Muscle of leg (tissue), 11 donors: Measurements from ENCODE around the gene PPP1R12C. TPM values are rescaled to one million over a fixed set of nuclear protein-coding genes. Genes with fewer than 3 reads are reported as not detected.
"Not testable (repeated sequence)": the region's sequence is repeated elsewhere in the genome, so short reads cannot be mapped to it uniquely, and the experiment has no call there.

ENCODE experiments used
- DNase-seq: peaks from one replicate; pipeline ENCODE4 v3.0.0; 2013
- H3K27ac ChIP-seq: one replicate; pipeline ENCODE4 v1.5.1; 2013; ENCODE audit warnings: mild to moderate bottlenecking, low read length, control low read depth
- H3K27me3 ChIP-seq: one replicate; pipeline ENCODE4 v1.6.1; 2013; ENCODE audit warnings: low read length; ENCODE audit not compliant: control insufficient read depth, insufficient read depth
- H3K36me3 ChIP-seq: one replicate; pipeline ENCODE4 v1.6.1; 2013; ENCODE audit warnings: low read length; ENCODE audit not compliant: control insufficient read depth, insufficient read depth
- H3K4me1 ChIP-seq: one replicate; pipeline ENCODE4 v1.6.1; 2013; ENCODE audit warnings: low read length; ENCODE audit not compliant: control insufficient read depth, insufficient read depth
- H3K4me3 ChIP-seq: one replicate; pipeline ENCODE4 v1.5.1; 2013; ENCODE audit warnings: low read length, control low read depth
- H3K9me3 ChIP-seq: replicated peaks from 2 replicates; pipeline ENCODE4 v1.6.1; 2013; ENCODE audit warnings: low read depth, low read length; ENCODE audit not compliant: control insufficient read depth
- WGBS: methylation state at CpG from one replicate; pipeline ENCODE4 v1.1.5; 2013; ENCODE audit warnings: missing lambda C conversion rate; ENCODE audit not compliant: insufficient coverage; 5-methylcytosine and 5-hydroxymethylcytosine counted together
- polyA plus RNA-seq, 8 donors: library from polyadenylated mRNA; unstranded; fragments of 120-200 nt; gene quantifications; one replicate each; pipeline versions ENCODE4 v1.2.1 to v1.2.3, GENCODE V29; 2013; ENCODE audit warnings: inconsistent platforms in 1 of 8, low replicate concordance in 1 of 8; ENCODE audit not compliant: insufficient read length in 8 of 8, insufficient read depth in 1 of 8
- total RNA-seq: library from RNA; stranded (reverse); fragments of 120-200 nt; gene quantifications from one replicate; pipeline ENCODE4 v1.2.4, GENCODE V29; 2013

Gene PPP1R12C
- total and polyA plus RNA-seq, 9 donors, result 59.4 to 106 (median 90.2) TPM

DNA sequence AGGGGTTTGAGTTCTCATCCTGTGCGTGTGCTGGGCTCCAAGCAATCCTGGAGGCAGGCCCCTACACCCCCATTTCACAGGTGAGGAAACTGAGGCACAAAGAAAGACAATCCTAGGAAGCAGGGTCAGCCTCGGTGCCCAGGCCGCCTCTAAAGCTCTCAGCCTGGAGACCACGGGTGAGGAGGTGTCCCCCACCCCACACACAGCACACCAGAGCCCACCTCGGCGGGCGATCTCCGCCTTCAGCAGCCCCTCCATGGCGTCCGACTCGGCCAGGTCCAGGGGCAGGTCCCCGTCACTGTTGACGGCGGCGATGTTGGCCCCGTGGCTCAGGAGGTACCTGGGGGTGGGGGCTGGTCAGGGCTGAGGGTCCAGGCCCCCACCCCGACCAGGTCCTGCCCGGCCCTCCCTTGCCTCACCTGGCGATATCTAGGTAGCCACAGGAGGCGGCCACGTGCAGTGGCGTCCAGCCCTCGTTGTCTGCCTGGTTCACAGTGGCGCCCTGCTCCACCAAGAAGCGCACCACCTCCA is 5.1 kb downstream of the PPP1R12C start:
- H3K4me3 ChIP-seq, result no peak overlapping the region
- H3K27me3 ChIP-seq, result no peaks in the 10 kb centered on the region
- peaks cover 47% of the 10 kb centered on the region for H3K4me1 ChIP-seq
- peak overlapping the region; percentile 94 for H3K27ac ChIP-seq
- no peaks in the 10 kb centered on the region for H3K9me3 ChIP-seq
- H3K36me3 ChIP-seq, result peaks cover 40% of the 10 kb centered on the region
- DNase-seq, result no peak
- 89% methylated on average over 22 of the region's 25 CpGs for WGBS

DNA sequence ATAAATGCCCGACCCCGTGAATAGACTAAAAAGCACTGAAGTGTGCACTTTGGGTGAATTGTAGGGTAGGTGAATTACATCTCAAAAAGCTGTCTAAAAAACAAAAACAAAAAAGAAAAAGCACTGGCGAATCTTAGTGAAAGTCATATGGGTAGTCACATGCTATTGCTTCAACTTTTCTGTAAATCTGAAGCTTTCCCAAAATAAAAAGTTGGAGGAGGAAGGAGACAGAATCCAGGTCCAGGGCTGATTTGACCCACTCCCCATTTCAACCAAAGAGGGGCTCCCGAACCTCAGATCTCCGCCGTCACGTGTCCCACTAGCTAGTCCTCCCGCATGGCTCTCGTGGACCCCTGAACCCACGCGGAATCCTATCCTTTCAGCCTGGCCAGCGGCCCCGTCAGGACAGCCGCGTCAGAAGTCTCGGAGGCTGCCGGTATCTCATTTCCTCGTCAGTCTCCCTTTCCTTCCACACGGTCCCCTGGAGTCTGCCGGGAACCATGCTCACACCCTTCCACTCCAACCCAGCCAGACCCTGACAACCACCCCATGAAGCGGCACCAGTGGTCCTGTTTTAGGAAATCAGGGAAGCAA is 6.1 kb downstream of the PPP1R12C start:
- 62% methylated on average over 15 of the region's 21 CpGs for WGBS

GRCh38 chr19:55109527-55110291 is 7.7 kb downstream of the PPP1R12C start:
- 88% methylated on average over 19 of the region's 20 CpGs for WGBS
- no peak overlapping the region for H3K27ac ChIP-seq
- no peaks in the 10 kb centered on the region for H3K9me3 ChIP-seq
- no peaks in the 10 kb centered on the region for H3K27me3 ChIP-seq
- DNase-seq, result no peak
- H3K36me3 ChIP-seq, result peaks cover 55% of the 10 kb centered on the region
- H3K4me3 ChIP-seq, result no peak overlapping the region
- H3K4me1 ChIP-seq, result peaks cover 33% of the 10 kb centered on the region

More for the DNA sequence above, 6.1 kb downstream of the PPP1R12C start:
- H3K36me3 ChIP-seq, result peaks cover 46% of the 10 kb centered on the region
- H3K4me1 ChIP-seq, result peaks cover 47% of the 10 kb centered on the region
- no peaks in the 10 kb centered on the region for H3K9me3 ChIP-seq
- H3K27ac ChIP-seq, result peak overlapping the region; percentile 79
- no peak for DNase-seq
- H3K27me3 ChIP-seq, result no peaks in the 10 kb centered on the region
- H3K4me3 ChIP-seq, result no peak overlapping the region

DNA sequence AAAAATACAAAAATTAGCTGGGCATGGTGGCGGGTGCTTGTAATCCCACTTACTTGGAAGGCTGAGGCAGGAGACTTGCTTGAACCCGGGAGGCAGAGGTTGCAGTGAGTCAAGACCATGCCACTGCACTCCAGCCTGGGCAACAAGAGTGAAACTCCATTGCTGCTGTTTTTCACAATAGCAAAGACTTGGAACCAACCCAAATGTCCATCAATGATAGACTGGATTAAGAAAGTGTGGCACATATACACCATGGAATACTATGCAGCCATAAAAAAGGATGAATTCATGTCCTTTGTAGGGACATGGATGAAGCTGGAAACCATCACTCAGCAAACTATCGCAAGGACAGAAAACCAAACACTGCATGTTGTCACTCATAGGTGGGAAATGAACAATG is 10.2 kb downstream of the PPP1R12C start:
- H3K9me3 ChIP-seq, H3K4me1 ChIP-seq, H3K27me3 ChIP-seq, DNase-seq, H3K4me3 ChIP-seq, H3K27ac ChIP-seq: not testable (repeated sequence)
- WGBS, result 100% methylated on average over 2 of the region's 3 CpGs
- H3K36me3 ChIP-seq, result peaks cover 63% of the 10 kb centered on the region

- no peak overlapping the region for H3K4me3 ChIP-seq
- DNase-seq, result no peak
- no peak overlapping the region for H3K27ac ChIP-seq
- peaks cover 64% of the 10 kb centered on the region for H3K36me3 ChIP-seq
- WGBS, result 90% methylated on average over 4 of the region's 6 CpGs
- peaks cover 6% of the 10 kb centered on the region for H3K9me3 ChIP-seq
- H3K27me3 ChIP-seq, result no peaks in the 10 kb centered on the region
- H3K4me1 ChIP-seq, result peaks cover 3% of the 10 kb centered on the region
Measured at GRCh38 chr19:55106591-55106990, 10.8 kb downstream of the PPP1R12C start.

GRCh38 chr19:55105237-55105636 is 12.2 kb downstream of the PPP1R12C start:
- no peak for DNase-seq
- Histone ChIP-seq H3K4me1 (peaks cover 1% of the 10 kb centered on the region), H3K4me3 (no peak overlapping the region), H3K9me3 (peaks cover 6% of the 10 kb centered on the region), H3K27me3 (no peaks in the 10 kb centered on the region), H3K27ac (no peak overlapping the region), H3K36me3 (peaks cover 67% of the 10 kb centered on the region)
- 100% methylated on average over 1 of the region's 2 CpGs for WGBS

DNA sequence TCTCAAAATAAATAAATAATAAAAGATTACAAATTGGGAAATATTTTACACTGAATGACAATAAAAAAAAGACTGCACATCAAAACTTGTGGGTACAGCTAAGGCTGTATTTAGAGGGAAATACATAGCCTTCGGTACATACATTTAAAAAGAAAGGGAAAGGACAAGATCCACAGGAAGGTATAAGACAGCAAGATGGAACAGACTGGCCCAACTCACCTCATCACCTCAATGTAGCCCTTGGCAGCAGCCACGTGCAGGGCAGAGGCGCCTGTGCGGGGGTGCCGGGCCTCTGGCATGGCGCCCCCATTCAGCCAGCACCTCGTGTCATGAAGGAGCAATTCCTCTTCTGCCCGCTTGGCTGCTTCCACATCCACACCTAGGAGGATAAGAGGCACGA is 14.2 kb downstream of the PPP1R12C start:
- Histone ChIP-seq H3K4me1 (peaks cover 7% of the 10 kb centered on the region), H3K9me3 (peaks cover 6% of the 10 kb centered on the region), H3K27ac (no peak overlapping the region), H3K27me3 (no peaks in the 10 kb centered on the region), H3K4me3 (no peak overlapping the region), H3K36me3 (peaks cover 64% of the 10 kb centered on the region)
- DNase-seq, result no peak
- 97% methylated on average over 7 of the region's 9 CpGs for WGBS

- DNase-seq, result no peak
- Histone ChIP-seq H3K4me1 (peaks cover 7% of the 10 kb centered on the region), H3K9me3 (peaks cover 6% of the 10 kb centered on the region), H3K36me3 (peaks cover 61% of the 10 kb centered on the region), H3K4me3 (no peak overlapping the region), H3K27me3 (no peaks in the 10 kb centered on the region), H3K27ac (no peak overlapping the region)
- 92% methylated on average over 6 of the region's 10 CpGs for WGBS
Measured at GRCh38 chr19:55101261-55101660, 16.2 kb downstream of the PPP1R12C start.

DNA sequence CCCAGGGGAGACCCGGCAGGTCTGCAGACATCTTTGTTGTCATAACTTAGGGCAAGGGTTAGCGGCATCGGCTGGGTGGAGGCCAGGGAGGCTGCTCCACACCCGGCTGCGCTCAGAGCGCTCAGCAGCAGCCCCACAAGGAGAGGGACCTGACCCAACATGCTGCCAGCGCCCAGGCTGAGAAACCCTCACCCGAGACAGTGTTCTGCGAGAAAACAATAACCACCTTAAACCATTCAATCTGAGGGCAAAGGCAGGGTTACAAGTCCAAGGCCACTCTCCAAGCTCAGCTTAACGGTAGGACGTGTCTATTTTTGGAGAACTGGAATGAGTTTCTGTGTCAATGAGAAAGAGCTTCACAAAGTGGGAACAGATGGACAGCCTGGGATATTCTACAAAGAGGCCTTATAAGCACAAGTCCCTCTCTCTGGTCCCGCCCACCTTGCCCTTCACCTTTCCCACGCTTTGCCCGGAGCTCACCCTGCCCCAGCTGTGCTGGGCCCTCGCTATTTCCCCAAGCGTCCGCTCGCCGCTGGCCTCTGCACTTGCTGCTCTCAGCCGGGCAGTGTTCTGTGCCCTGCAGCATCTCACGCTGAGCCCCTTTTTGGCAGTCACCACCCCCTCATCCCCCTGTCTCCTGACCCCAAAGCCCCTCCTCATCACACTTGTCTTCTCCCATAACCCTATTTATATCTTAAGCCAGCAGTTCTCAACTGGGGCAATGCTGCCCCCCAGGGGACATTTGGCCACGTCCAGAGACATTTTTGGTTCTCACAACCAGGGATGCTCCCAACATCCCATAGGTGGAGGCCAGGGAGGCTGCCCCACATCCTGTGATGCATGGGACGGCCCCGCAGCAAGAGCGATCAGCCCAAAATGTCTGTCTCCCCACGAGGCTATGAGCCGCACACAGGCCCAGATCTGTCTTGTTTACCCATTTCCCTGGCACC is 17.6 kb downstream of the PPP1R12C start:
- DNase-seq, result peak; percentile 29
- H3K27me3 ChIP-seq, result no peaks in the 10 kb centered on the region
- peaks cover 6% of the 10 kb centered on the region for H3K9me3 ChIP-seq
- 79% methylated on average over 22 of the region's 27 CpGs for WGBS
- peak overlapping the region; percentile 7 for H3K27ac ChIP-seq
- H3K4me1 ChIP-seq, result peaks cover 7% of the 10 kb centered on the region
- H3K36me3 ChIP-seq, result peaks cover 60% of the 10 kb centered on the region
- H3K4me3 ChIP-seq, result no peak overlapping the region
